Spleen (tissue), 11 donors: ENCODE results near the gene UBE2I. TPM values are rescaled to one million over a fixed set of nuclear protein-coding genes. Genes with fewer than 3 reads are reported as not detected.
"Not testable (repeated sequence)": the region's sequence is repeated elsewhere in the genome, so short reads cannot be mapped to it uniquely, and the experiment has no call there.

ENCODE experiments used
- DNase-seq: peaks from one replicate; pipeline ENCODE4 v3.0.0-alpha.2; 2020
- H3K27ac ChIP-seq, 8 donors: fragments of 200-600 bp; sonication (generic) in 7 of 8; 1 replicate in 4 of 8; 2 replicates in 4 of 8; pipeline versions ENCODE4 v1.5.0 to v1.8.0; 2016 to 2021; ENCODE audit warnings: inconsistent platforms in 4 of 8, mild to moderate bottlenecking in 4 of 8, moderate library complexity in 1 of 8
- H3K27me3 ChIP-seq, 7 donors: fragments of 200-600 bp; sonication (generic) in 6 of 7; replicated peaks in 1 of 7; 1 replicate in 4 of 7; 2 replicates in 3 of 7; pipeline versions ENCODE4 v1.5.0 to v1.8.0; 2016 to 2021; ENCODE audit warnings: inconsistent platforms in 3 of 7, mild to moderate bottlenecking in 1 of 7
- H3K36me3 ChIP-seq, 6 donors: fragments of 200-600 bp; sonication (generic) in 5 of 6; 1 replicate in 4 of 6; 2 replicates in 2 of 6; pipeline versions ENCODE4 v1.5.0 to v1.8.0; 2016 to 2021; ENCODE audit warnings: inconsistent platforms in 2 of 6
- H3K4me1 ChIP-seq, 6 donors: fragments of 200-600 bp; sonication (generic) in 5 of 6; 1 replicate in 3 of 6; 2 replicates in 3 of 6; pipeline versions ENCODE4 v1.5.0 to v1.8.0; 2016 to 2021; ENCODE audit warnings: inconsistent platforms in 3 of 6
- H3K4me3 ChIP-seq, 8 donors: fragments of 200-600 bp; sonication (generic) in 7 of 8; 1 replicate in 4 of 8; 2 replicates in 4 of 8; pipeline versions ENCODE4 v1.5.0 to v1.8.0; 2016 to 2021; ENCODE audit warnings: inconsistent platforms in 4 of 8, mild to moderate bottlenecking in 4 of 8, moderate library complexity in 2 of 8
- H3K9me3 ChIP-seq, 8 donors: fragments of 200-600 bp; sonication (generic) in 7 of 8; 1 replicate in 4 of 8; 2 replicates in 4 of 8; pipeline versions ENCODE4 v1.5.0 to v1.8.0; 2016 to 2021; ENCODE audit warnings: inconsistent platforms in 4 of 8
- CTCF ChIP-seq, 11 experiments: fragments of 200-600 bp in 7 of 11; fragments of 450-650 bp in 4 of 11; sonication (generic) in 4 of 11; IDR thresholded peaks in 8 of 11; conservative IDR thresholded peaks in 3 of 11; 1 replicate in 7 of 11; 2 replicates in 4 of 11; pipeline versions ENCODE4 v1.4.0 to v1.8.0; 2016 to 2021; ENCODE audit warnings: antibody characterized with exemption in 11 of 11, inconsistent platforms in 4 of 11, mild to moderate bottlenecking in 1 of 11
- POLR2A ChIP-seq, 3 donors: fragments of 450-650 bp; IDR thresholded peaks; one replicate each; pipeline ENCODE4 v1.5.1; 2017; ENCODE audit warnings: antibody characterized with exemption in 3 of 3, mild to moderate bottlenecking in 1 of 3
- POLR2AphosphoS5 ChIP-seq, 3 donors: sonication (generic); formaldehyde crosslinking; IDR thresholded peaks; one replicate each; pipeline ENCODE4 v1.5.1; 2017; ENCODE audit warnings: antibody characterized with exemption in 3 of 3
- WGBS, 5 donors: extraction: QIAGEN DNeasy Blood & Tissue Kit in 3 of 5; methylation state at CpG; one replicate each; pipeline versions ENCODE4 v1.1.5 to v1.1.7; 2013 to 2018; 5-methylcytosine and 5-hydroxymethylcytosine counted together
- intact Hi-C: fragments of 100-400 bp; cut with DNase I; formaldehyde crosslinking; loops from one replicate; pipeline ENCODE4 v1.15.0; 2023; ENCODE audit warnings: low total_unique reads
- polyA plus RNA-seq, 3 donors: library from polyadenylated mRNA; stranded (reverse); fragments of 200-250 nt; gene quantifications; one replicate each; pipeline ENCODE4 v1.2.1, GENCODE V29; 2013
- total RNA-seq, 7 donors: library from RNA; depleted of rRNA in 3 of 7; stranded (reverse); fragments of >200 nt in 3 of 7; fragmentation: NEBNext Ultra II Directional in 4 of 7; extraction: Animal tissue kit (Norgen Biotek cat#: 25700) in 4 of 7; gene quantifications; one replicate each; pipeline versions ENCODE4 v1.1.0 to v1.2.1, GENCODE V29; 2016 to 2021
- donor health status: healthy with polysubstance abuse.
- donor health status: DM: no; HTN: no; CAD: no; lungs with moderate emphysema.
- donor health status: DM: no; HTN: no; CAD: no.
- donor health status: Bipolar disorder and iron deficiency.
- donor health status: healthy.
- donor health status: DM: no; HTN: no; CAD: no.
- donor health status: DM: yes; HTN: yes; CAD: no.

The UBE2I gene
- total and polyA plus RNA-seq, 10 donors, result 78.1 to 142 (median 119) TPM

- no peak overlapping the region for H3K4me3 ChIP-seq
- H3K9me3 ChIP-seq, result no peaks in the 10 kb centered on the region
- intact Hi-C loops, result no loop called here
- DNase-seq, result no peak
- peaks cover 0 to 83% (median 11%) of the 10 kb centered on the region in 7 donors for H3K27me3 ChIP-seq
- H3K36me3 ChIP-seq, result no peaks in the 10 kb centered on the region
- TF ChIP-seq POLR2A (IDR thresholded peaks at IDR 0.05) (no peak), CTCF (IDR thresholded peaks at IDR 0.05 in 8 of 11, conservative IDR thresholded peaks at IDR 0.05 in 3 of 11) (no peak)
- peak overlapping the region in 1 of 8 donors; percentile 67 for H3K27ac ChIP-seq
- H3K4me1 ChIP-seq, result peaks cover 0 to 35% (median 10%) of the 10 kb centered on the region in 6 donors
- 56 to 83% (median 75%) methylated on average over 5 of the region's 5 CpGs for WGBS, 5 donors
Measured at GRCh38 chr16:1295465-1295864, 14.0 kb upstream of the UBE2I start.

- H3K36me3 ChIP-seq, DNase-seq, intact Hi-C loops, H3K9me3 ChIP-seq, H3K4me3 ChIP-seq: not testable (repeated sequence)
- Histone ChIP-seq H3K27ac (peak overlapping the region in 5 of 8 donors; percentile 26 to 67 (median 49)), H3K4me1 (peaks cover 0 to 46% (median 19%) of the 10 kb centered on the region in 6 donors), H3K27me3 (peaks cover 0 to 82% (median 8%) of the 10 kb centered on the region in 7 donors)
- WGBS, 5 donors, result 66 to 91% (median 80%) methylated on average over 6 to 8 of the region's 8 CpGs
Measured at GRCh38 chr16:1296688-1297017, 12.8 kb upstream of the UBE2I start.

- no peaks in the 10 kb centered on the region for H3K36me3 ChIP-seq
- H3K27me3 ChIP-seq, result peaks cover 0 to 77% (median 6%) of the 10 kb centered on the region in 7 donors
- intact Hi-C loops, result no loop called here
- no peaks in the 10 kb centered on the region for H3K9me3 ChIP-seq
- no peak overlapping the region for H3K4me3 ChIP-seq
- TF ChIP-seq POLR2A (IDR thresholded peaks at IDR 0.05) (no peak), CTCF (IDR thresholded peaks at IDR 0.05 in 8 of 11, conservative IDR thresholded peaks at IDR 0.05 in 3 of 11) (no peak), POLR2AphosphoS5 (IDR thresholded peaks at IDR 0.05) (no peak)
- 39 to 55% (median 50%) methylated on average over 6 of the region's 6 CpGs for WGBS, 5 donors
- no peak for DNase-seq
- H3K4me1 ChIP-seq, result peaks cover 0 to 46% (median 19%) of the 10 kb centered on the region in 6 donors
- H3K27ac ChIP-seq, result peak overlapping the region in 6 of 8 donors; percentile 26 to 67 (median 50)
Measured at GRCh38 chr16:1297018-1297696, 12.3 kb upstream of the UBE2I start.

GRCh38 chr16:1298406-1298805, 11.0 kb upstream of the UBE2I start:
- H3K4me1 ChIP-seq, result peaks cover 0 to 54% (median 24%) of the 10 kb centered on the region in 6 donors
- peaks cover 0 to 69% (median 6%) of the 10 kb centered on the region in 7 donors for H3K27me3 ChIP-seq
- no peak overlapping the region for H3K4me3 ChIP-seq
- H3K9me3 ChIP-seq, result no peaks in the 10 kb centered on the region
- no peak for TF ChIP-seq POLR2A (IDR thresholded peaks at IDR 0.05)
- no peak for TF ChIP-seq CTCF (IDR thresholded peaks at IDR 0.05 in 8 of 11, conservative IDR thresholded peaks at IDR 0.05 in 3 of 11)
- H3K36me3 ChIP-seq, result no peaks in the 10 kb centered on the region
- intact Hi-C loops, result no loop called here
- no peak overlapping the region for H3K27ac ChIP-seq
- WGBS, 5 donors, result 89 to 96% (median 95%) methylated on average over 13 to 14 of the region's 14 CpGs
- no peak for DNase-seq
